GM18868 (cell line): ENCODE measurements around the gene PRKN.

Experiments used
- ATAC-seq: cut with Tn5 transposase; IDR thresholded peaks from one replicate; pipeline ENCODE4 v1.9.1; 2021; ENCODE audit warnings: mild to moderate bottlenecking, moderate library complexity; ENCODE audit not compliant: unreplicated experiment

Gene PRKN

GRCh38 chr6:162153120-162153519 lies 574.4 kb downstream of the PRKN start:
- ATAC-seq = no peak

- no peak for ATAC-seq
Observed at GRCh38 chr6:162151021-162151665, 576.4 kb downstream of the PRKN start.

- no peak for ATAC-seq
Observed at GRCh38 chr6:162150295-162150694, 577.3 kb downstream of the PRKN start.

GRCh38 chr6:162149786-162150185 lies 577.8 kb downstream of the PRKN start:
- ATAC-seq = no peak

- no peak for ATAC-seq
Observed at GRCh38 chr6:162147805-162148204, 579.8 kb downstream of the PRKN start.

- no peak for ATAC-seq
Observed at GRCh38 chr6:162147281-162147680, 580.3 kb downstream of the PRKN start.

- ATAC-seq = no peak
Observed at GRCh38 chr6:162140251-162140852, 587.2 kb downstream of the PRKN start.

GRCh38 chr6:162125659-162126058 lies 601.9 kb downstream of the PRKN start:
- ATAC-seq = no peak

- no peak for ATAC-seq
Observed at GRCh38 chr6:162124710-162125435, 602.7 kb downstream of the PRKN start.

GRCh38 chr6:162123797-162124196 lies 603.8 kb downstream of the PRKN start:
- no peak for ATAC-seq

GRCh38 chr6:162119341-162119740 lies 608.2 kb downstream of the PRKN start:
- no peak for ATAC-seq

GRCh38 chr6:162118706-162119105 lies 608.9 kb downstream of the PRKN start:
- no peak for ATAC-seq

- ATAC-seq = no peak
Observed at GRCh38 chr6:162116902-162117525, 610.6 kb downstream of the PRKN start.

GRCh38 chr6:162109480-162110050 lies 618.0 kb downstream of the PRKN start:
- no peak for ATAC-seq

- no peak for ATAC-seq
Observed at GRCh38 chr6:162108041-162108440, 619.5 kb downstream of the PRKN start.

GRCh38 chr6:162100096-162100495 lies 627.5 kb downstream of the PRKN start:
- no peak for ATAC-seq

GRCh38 chr6:162099685-162100084 lies 627.9 kb downstream of the PRKN start:
- ATAC-seq = no peak

- ATAC-seq = no peak
Observed at GRCh38 chr6:162092816-162093502, 634.6 kb downstream of the PRKN start.

GRCh38 chr6:162090734-162091133 lies 636.8 kb downstream of the PRKN start:
- ATAC-seq = no peak

- ATAC-seq = no peak
Observed at GRCh38 chr6:162088091-162088490, 639.5 kb downstream of the PRKN start.

- no peak for ATAC-seq
Observed at GRCh38 chr6:162085561-162085960, 642.0 kb downstream of the PRKN start.
